M059J (cell line): ENCODE measurements around the gene LHX2. TPM values are rescaled to one million over a fixed set of nuclear protein-coding genes. Genes with fewer than 3 reads are reported as not detected.

Experiments used
- DNase-seq: peaks from one replicate; pipeline ENCODE4 v3.0.0-alpha.2; 2012; ENCODE audit warnings: low read depth
- total RNA-seq: library from RNA; depleted of rRNA; stranded (reverse); fragments of >200 nt; shearing (Covaris generic); gene quantifications from 2 replicates; pipeline ENCODE4 v1.2.3, GENCODE V29; 2014; rRNA removed

LHX2 gene
- total RNA-seq, 1 experiment from 2014 or later, result 5.3 TPM

GRCh38 chr9:124060844-124061605 is 49.5 kb downstream of the LHX2 start:
- DNase-seq, result no peak

DNA sequence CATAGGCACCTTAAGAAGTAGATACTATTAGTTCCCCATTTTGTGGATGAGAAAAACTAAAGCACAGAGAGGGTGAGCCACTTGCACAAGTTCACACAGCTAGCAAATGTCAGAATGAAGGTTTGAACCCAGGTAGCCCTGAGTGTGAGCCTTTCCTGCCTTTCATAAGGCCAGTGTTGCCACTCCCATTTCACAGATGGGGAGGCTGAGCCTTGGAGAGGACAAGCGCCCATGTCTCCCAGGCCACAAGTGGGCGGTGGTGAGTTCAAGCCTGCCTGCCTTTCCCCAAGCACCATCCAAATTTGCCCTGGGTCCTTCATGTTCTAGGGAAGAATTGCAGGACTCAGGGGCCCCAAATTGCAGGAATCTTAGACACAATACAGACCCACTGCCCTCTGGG is 50.6 kb downstream of the LHX2 start:
- no peak for DNase-seq

- no peak for DNase-seq
Observed at GRCh38 chr9:124066783-124067577, 55.4 kb downstream of the LHX2 start.

DNA sequence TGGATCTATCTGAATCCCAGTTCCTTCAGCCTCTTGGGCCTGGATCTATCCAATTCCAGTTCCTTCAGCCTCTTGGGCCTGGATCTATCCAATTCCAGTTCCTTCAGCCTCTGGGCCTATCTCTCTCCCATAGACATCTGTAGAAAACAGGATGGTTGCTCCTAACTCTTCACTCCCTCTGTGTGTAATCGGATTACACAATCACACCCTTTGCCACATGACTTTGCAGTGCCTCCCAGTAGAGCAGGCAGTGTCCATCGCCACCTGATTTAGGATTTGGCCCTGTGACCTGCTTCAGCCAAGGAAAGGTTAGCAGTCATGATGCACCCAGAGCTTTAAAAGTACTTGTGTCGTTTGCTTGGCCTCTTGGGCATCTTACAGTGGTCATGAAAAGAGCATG is 56.7 kb downstream of the LHX2 start:
- DNase-seq, result no peak

DNA sequence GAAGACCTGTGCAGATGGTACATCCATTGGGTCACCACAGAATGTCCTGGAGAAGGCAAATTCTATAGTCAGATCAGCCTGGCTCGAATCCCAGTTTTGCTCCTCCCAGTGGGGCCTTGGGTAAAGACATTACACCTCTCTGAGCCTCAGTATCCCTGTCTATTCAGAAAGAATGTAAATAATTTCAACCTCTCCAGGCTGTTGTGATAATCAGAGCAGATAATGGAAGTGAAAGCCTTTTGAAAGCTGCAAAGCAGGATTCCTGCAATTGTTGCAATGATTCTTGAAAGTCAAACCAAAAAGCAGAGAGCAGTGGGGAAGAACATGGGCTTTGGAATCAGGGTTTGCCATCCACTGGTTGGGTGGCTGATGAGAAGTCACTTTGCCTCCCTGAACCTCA is 63.2 kb downstream of the LHX2 start:
- no peak for DNase-seq

DNA sequence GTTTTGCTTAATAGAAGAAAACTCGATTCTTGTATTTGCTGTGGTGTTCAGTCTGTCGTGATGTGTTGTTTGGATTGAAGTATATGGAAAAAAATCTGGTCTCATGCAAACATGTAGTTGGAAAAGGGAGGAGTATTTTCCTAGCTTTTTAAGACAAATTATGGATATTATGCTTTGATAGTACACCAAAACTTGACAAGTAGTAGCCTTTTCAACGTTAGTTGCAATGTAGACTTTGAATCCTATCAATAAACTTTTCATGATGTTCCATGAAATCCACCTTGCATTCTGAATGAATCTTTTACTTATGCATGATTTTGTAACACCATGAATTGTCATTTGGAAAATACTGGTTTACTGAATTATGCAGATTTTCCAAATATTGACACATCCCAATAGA is 64.2 kb downstream of the LHX2 start:
- no peak for DNase-seq

GRCh38 chr9:124077915-124078572 is 66.5 kb downstream of the LHX2 start:
- peak; percentile 89 for DNase-seq

GRCh38 chr9:124078641-124079040 is 67.1 kb downstream of the LHX2 start:
- DNase-seq, result peak; percentile 90

- peak; percentile 93 for DNase-seq
Observed at GRCh38 chr9:124079176-124079925, 67.8 kb downstream of the LHX2 start.

GRCh38 chr9:124082622-124083021 is 71.1 kb downstream of the LHX2 start:
- DNase-seq, result no peak

Other genes with a start within 250 kb of the LHX2 start
- 15.7 and 23.0 TPM in 2 replicates for gene DENND1A, start 81.6 kb upstream of the LHX2 start, total RNA-seq
- 51.3 and 88.5 TPM in 2 replicates for gene NEK6, start 246.2 kb downstream of the LHX2 start, total RNA-seq